Germinal center (tissue), 1 donor: Measurements from ENCODE around the gene PID1.

Experiments used
- DNase-seq: peaks from one replicate; pipeline ENCODE4 v3.0.0; 2012; ENCODE audit warnings: mixed read lengths, low spot score

PID1 gene

DNA sequence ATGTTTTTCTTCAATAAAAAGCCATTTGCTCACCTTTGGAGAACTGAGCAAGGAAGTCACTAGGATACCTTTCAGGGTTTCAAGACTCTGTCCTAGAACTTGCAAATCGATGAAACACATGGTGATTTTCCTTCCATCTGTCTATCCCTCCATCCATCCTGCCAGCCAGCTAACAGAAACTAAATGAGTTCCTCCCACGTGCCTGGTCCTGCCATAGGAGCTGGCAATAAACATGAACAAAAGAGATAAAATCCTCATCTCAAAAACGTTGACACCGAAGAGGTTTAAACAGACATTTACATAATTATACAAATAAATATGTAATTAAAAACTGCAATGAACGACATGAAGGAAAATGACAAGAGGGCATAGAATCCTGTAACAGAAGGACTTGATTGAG, 249.0 kb downstream of the PID1 start:
- no peak for DNase-seq

DNA sequence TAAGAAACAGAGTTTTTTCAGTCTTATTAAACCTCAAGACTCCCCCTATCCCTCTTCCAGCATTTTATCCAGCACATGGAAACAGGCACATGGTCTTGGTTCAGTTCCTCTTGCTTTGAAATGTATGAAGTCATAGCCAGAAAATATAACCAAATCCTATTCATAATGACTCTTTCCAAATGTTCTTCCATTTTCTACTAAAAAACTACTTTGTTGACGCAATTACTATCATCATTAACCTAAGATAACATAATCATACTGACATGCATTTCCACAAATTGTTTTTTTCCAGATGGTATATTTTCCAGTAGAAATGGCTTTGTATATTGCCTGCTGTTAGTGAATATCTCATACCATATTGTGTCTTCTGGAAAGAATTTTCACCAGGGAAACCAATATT, 261.3 kb downstream of the PID1 start:
- DNase-seq, result no peak

GRCh38 chr2:229003256-229003655, 267.8 kb downstream of the PID1 start:
- DNase-seq, result no peak

DNA sequence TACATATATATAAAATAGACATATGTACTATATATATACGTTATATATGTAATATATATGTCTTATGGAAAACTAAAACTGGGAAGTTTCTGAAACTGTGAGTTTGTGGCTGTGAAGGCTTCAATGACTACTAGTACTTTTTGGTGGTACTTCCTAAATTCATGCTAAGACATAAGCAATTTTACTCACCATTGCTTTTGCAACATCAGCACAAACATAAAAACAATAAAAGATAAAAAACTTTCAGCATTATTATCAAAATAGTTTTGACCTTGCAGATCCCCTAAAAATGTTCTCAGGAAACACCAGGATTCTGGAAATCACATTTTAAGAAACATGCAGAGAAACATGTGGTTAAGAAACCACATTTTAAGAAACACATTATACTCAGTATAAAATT, 269.9 kb downstream of the PID1 start:
- DNase-seq, result no peak

GRCh38 chr2:228999326-228999725, 271.8 kb downstream of the PID1 start:
- no peak for DNase-seq

- no peak for DNase-seq
Measured at GRCh38 chr2:228988786-228989185, 282.3 kb downstream of the PID1 start.

DNA sequence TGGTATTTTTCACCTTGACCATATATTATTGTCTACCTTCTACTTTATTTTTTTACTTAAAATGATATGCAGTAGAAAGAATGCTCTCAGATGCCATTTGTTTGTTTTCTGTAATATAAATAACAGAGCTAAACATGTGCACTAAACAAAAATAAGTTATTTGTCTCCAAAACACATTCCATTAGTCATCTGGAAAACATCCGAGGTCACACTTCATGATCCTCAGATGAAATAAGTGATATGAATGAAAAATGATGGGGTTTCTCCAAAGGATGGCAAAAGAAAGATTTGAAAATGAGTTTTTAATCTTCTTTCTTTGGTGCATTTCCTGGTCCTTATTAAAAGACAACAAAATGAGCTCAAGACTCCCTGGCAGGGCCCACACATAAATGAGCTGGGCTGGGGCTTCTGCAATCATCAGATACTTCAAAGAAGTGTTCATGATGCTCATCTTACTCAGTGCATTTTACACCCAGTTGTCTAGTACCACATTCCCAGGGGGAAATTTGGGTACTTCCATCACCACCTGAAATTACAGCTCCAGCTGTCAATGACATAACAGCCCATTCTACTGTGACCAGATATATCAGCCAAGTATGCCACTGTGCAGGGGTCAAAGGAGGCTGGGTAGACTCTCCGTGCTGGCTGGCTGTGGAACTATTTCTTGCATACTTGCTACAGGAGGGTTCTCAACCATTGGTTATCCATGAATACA, 283.5 kb downstream of the PID1 start:
- DNase-seq, result no peak

DNA sequence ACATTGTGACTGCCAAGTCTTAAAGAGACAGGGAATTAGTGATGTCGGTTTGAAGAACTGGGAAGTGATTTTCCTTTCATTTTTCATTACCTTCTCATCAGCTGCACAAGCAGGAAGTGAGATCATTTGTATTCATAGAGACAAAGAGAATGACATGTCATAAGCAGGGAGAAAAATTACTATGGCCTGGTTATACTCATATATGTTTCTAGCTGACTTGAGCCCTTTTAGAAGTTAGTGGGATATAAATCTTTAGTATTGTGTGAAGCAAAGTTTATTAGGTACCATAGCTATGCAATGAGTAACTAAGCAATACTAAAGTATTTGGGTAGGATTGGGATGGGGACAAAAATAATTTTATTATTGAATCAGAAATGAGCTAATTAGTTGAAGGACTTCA, 284.1 kb downstream of the PID1 start:
- no peak for DNase-seq

- no peak for DNase-seq
Measured at GRCh38 chr2:228983700-228984099, 287.4 kb downstream of the PID1 start.

DNA sequence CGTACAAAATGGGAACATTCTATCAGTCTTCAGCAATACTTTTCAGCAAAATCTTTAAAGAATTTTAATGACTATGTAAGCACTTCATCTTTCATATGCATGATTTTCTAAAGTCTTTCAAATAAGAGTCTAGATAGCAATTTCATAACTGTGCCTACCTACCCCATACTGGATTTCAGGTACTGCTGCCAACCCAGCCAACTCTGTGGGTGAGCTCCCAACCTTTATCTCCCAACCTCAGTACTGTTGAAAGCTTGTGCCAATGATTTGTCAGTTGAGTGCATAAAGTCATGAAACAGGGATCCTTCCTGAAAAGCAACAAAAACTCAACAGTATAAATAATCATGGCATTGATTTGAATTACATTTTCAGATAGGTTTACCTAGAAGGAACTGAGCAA, 296.9 kb downstream of the PID1 start:
- DNase-seq, result no peak
